ENCODE measurements around the gene ZNF273.
"Not testable (repeated sequence)": the region's sequence is repeated elsewhere in the genome, so short reads cannot be mapped to it uniquely, and the experiment has no call there.

Gene ZNF273

DNA sequence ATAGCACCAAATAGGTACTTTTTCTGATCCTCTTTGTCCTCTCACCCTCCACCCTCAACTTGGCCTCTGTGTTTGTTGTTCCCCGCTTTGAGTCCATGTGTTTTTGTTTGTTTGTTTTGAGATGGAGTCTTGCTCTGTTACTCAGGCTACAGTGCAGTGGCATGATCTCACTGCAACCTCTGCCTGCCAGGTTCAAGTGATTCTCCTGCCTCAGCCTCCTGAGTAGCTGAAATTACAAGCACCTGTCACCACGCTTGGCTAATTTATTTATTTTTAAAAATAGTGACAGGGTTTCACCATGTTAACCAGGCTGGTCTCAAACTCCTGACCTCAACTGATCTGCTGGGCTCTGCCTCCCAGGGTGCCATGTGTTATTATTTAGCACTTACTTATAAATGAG, 5.3 kb downstream of the ZNF273 start:
- no peak overlapping the region for H3K9ac ChIP-seq (ENCODE audit: low read depth, low read length)

DNA sequence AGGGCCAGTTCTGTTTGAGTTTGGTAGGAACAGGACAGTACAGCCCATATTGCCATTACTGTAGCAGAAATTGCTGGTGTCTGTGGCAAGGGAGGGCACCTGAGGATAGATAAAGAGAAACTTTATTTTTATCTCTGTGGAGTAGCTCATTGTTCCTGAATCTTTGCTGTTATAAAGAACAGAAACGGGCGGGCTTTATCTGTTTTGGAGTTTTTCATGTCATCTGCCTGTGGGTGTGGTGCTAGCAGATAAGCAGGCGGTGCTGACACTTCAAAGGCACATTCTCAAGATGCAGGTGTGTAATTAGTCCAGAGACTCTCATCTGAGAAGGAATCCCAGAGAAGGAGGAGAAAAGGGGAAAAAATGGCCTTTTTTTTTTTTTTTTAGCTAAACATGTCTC, 11.5 kb downstream of the ZNF273 start:
- H3K4me3 ChIP-seq (ENCODE audit: low read depth, low read length) = no peak overlapping the region
- H3K27ac ChIP-seq (ENCODE audit: low read depth, low read length) = no peak overlapping the region
- H3K27me3 ChIP-seq (ENCODE audit: control insufficient read depth, insufficient read depth, low read length) = no peaks in the 10 kb centered on the region
- no peaks in the 10 kb centered on the region for H3K4me1 ChIP-seq (ENCODE audit: control insufficient read depth, insufficient read depth, low read length)
- H3K9ac ChIP-seq (ENCODE audit: low read depth, low read length) = no peak overlapping the region
- H3K9me3 ChIP-seq (ENCODE audit: control insufficient read depth, insufficient read depth, low read length) = peaks cover 12% of the 10 kb centered on the region
- H3K36me3 ChIP-seq (ENCODE audit: control insufficient read depth, insufficient read depth, low read length) = peaks cover 31% of the 10 kb centered on the region

More for the DNA sequence above, 5.3 kb downstream of the ZNF273 start:
- Histone ChIP-seq H3K4me1 (ENCODE audit: control insufficient read depth, insufficient read depth, low read length) (peaks cover 31% of the 10 kb centered on the region), H3K27me3 (ENCODE audit: control insufficient read depth, insufficient read depth, low read length) (no peaks in the 10 kb centered on the region), H3K9me3 (ENCODE audit: control insufficient read depth, insufficient read depth, low read length) (peaks cover under 1% of the 10 kb centered on the region; the same call in 1 of the 2 replicates), H3K36me3 (ENCODE audit: control insufficient read depth, insufficient read depth, low read length) (peaks cover 10% of the 10 kb centered on the region; the same call in 1 of the 2 replicates), H3K27ac (ENCODE audit: low read depth, low read length) (no peak overlapping the region), H3K4me3 (ENCODE audit: low read depth, low read length) (no peak overlapping the region)

DNA sequence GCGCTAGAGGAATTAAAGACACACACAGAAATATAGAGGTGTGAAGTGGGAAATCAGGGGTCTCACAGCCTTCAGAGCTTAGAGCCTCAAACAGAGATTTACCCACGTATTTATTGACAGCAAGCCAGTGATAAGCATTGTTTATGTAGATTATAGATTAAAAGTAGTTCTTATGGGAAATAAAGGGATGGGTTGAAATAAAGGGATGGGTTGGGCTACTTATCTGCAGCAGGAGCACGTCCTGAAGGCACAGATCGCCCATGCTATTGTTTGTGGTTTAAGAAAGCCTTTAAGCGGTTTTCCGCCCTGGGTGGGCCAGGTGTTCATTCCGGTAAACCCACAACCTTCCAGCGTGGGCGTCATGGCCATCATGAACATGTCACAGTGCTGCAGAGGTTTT, 12.2 kb downstream of the ZNF273 start:
- not testable (repeated sequence) for H3K4me3 ChIP-seq (ENCODE audit: low read depth, low read length); H3K9ac ChIP-seq (ENCODE audit: low read depth, low read length); H3K4me1 ChIP-seq (ENCODE audit: control insufficient read depth, insufficient read depth, low read length); H3K27ac ChIP-seq (ENCODE audit: low read depth, low read length); H3K27me3 ChIP-seq (ENCODE audit: control insufficient read depth, insufficient read depth, low read length)
- Histone ChIP-seq H3K9me3 (ENCODE audit: control insufficient read depth, insufficient read depth, low read length) (peaks cover 12% of the 10 kb centered on the region), H3K36me3 (ENCODE audit: control insufficient read depth, insufficient read depth, low read length) (peaks cover 39% of the 10 kb centered on the region)

DNA sequence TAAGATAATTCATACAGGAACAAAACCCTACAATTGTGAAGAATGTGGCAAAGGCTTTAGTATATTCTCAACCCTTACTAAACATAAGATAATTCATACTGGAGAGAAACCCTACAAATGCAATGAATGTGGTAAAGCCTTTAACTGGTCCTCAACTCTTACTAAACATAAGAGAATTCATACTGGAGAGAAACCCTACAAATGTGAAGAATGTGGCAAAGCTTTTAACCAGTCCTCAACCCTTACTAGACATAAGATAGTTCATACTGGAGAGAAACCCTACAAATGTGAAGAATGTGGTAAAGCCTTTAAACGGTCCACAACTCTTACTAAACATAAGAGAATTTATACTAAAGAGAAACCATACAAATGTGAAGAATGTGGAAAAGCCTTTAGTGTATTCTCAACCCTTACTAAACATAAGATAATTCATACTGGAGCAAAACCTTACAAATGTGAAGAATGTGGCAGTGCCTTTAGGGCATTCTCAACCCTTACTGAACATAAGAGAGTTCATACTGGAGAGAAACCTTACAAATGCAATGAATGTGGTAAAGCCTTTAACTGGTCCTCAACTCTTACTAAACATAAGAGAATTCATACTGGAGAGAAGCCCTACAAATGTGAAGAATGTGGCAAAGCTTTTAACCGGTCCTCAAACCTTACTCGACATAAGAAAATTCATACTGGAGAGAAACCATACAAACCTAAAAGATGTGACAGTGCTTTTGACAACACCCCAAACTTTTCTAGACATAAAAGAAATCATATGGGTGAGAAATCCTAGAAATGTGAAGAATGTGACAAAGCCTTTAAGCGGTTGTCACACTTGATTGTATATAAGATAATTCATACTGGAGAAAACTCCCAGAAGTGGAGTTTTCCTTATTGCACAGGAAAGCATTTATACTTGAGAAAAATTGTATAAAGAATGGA, 25.4 kb downstream of the ZNF273 start:
- Histone ChIP-seq H3K9me3 (ENCODE audit: control insufficient read depth, insufficient read depth, low read length) (peaks cover 53% of the 10 kb centered on the region), H3K36me3 (ENCODE audit: control insufficient read depth, insufficient read depth, low read length) (peaks cover 59% of the 10 kb centered on the region)
- H3K4me3 ChIP-seq (ENCODE audit: low read depth, low read length); H3K27me3 ChIP-seq (ENCODE audit: control insufficient read depth, insufficient read depth, low read length); H3K27ac ChIP-seq (ENCODE audit: low read depth, low read length); H3K4me1 ChIP-seq (ENCODE audit: control insufficient read depth, insufficient read depth, low read length); H3K9ac ChIP-seq (ENCODE audit: low read depth, low read length): not testable (repeated sequence)

DNA sequence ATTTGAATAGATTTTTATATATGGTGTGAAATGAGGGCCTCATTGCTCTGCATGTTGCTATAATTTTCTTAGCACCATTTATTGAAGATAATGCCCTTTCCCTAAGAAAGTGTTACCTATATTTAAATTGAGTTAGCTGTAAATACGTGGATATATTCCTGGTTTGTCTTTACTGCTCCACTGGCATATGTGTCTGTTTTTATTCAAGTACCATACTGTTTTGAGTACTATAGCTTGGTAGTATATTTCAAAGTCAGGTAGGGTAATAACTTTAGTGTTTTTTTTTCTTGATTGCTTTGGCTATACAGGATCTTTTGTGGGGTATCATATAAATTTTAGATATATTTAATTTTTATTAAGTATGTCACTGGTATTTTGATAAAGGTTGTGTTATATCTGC, 31.4 kb downstream of the ZNF273 start:
- Histone ChIP-seq H3K9me3 (ENCODE audit: control insufficient read depth, insufficient read depth, low read length) (peaks cover 9% of the 10 kb centered on the region), H3K9ac (ENCODE audit: low read depth, low read length) (no peak overlapping the region), H3K4me1 (ENCODE audit: control insufficient read depth, insufficient read depth, low read length) (0 out of 2 replicates have a peak, but pooled peaks cover 4% of the 10 kb centered on the region), H3K36me3 (ENCODE audit: control insufficient read depth, insufficient read depth, low read length) (peaks cover 1% of the 10 kb centered on the region), H3K27me3 (ENCODE audit: control insufficient read depth, insufficient read depth, low read length) (no peaks in the 10 kb centered on the region), H3K27ac (ENCODE audit: low read depth, low read length) (no peak overlapping the region), H3K4me3 (ENCODE audit: low read depth, low read length) (no peak overlapping the region)

DNA sequence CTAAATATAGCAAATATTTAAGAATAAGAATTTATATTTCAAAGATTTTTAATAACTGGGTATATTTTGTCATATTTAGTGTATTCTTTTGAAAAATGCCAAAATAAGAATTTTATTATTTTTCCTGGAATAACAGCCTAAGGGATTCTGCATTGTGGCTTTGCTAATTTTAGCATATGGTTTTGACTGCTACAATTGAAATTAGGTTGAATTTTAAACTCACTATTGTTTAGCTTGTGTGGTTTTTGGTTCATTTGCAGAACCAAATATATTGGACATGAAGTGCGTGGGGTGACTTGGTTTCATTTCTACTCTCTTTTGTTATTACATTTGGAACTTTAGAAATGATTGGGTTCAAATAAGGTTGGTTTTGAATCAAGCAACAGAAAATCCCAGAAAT, 35.5 kb downstream of the ZNF273 start:
- H3K27me3 ChIP-seq (ENCODE audit: control insufficient read depth, insufficient read depth, low read length) = no peaks in the 10 kb centered on the region
- no peaks in the 10 kb centered on the region for H3K36me3 ChIP-seq (ENCODE audit: control insufficient read depth, insufficient read depth, low read length)
- H3K9me3 ChIP-seq (ENCODE audit: control insufficient read depth, insufficient read depth, low read length) = peaks cover 4% of the 10 kb centered on the region; the same call in 1 of the 2 replicates
- no peak overlapping the region for H3K4me3 ChIP-seq (ENCODE audit: low read depth, low read length)
- H3K4me1 ChIP-seq (ENCODE audit: control insufficient read depth, insufficient read depth, low read length) = 0 out of 2 replicates have a peak, but pooled peaks cover 4% of the 10 kb centered on the region
- no peak overlapping the region for H3K27ac ChIP-seq (ENCODE audit: low read depth, low read length)
- no peak overlapping the region for H3K9ac ChIP-seq (ENCODE audit: low read depth, low read length)

DNA sequence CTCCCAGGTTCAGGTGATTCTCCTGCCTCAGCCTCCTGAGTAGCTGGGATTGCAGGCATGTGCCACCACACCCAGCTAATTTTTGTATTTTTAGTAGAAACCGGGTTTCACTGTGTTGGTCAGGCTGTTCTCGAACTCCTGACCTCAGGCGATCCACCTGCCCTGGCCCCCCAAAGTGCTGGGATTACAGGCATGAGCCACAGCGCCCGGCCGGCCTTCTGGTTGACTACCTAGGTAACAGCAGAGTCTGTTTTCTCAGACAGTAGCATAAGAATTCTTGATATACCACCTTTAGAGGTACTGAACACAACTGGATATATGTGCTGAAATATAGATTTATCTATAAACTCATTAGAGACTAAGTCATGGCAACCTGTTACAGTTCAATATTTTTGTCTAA, 36.9 kb downstream of the ZNF273 start:
- H3K36me3 ChIP-seq (ENCODE audit: control insufficient read depth, insufficient read depth, low read length); H3K9me3 ChIP-seq (ENCODE audit: control insufficient read depth, insufficient read depth, low read length); H3K4me1 ChIP-seq (ENCODE audit: control insufficient read depth, insufficient read depth, low read length); H3K4me3 ChIP-seq (ENCODE audit: low read depth, low read length); H3K27me3 ChIP-seq (ENCODE audit: control insufficient read depth, insufficient read depth, low read length); H3K9ac ChIP-seq (ENCODE audit: low read depth, low read length); H3K27ac ChIP-seq (ENCODE audit: low read depth, low read length): not testable (repeated sequence)

DNA sequence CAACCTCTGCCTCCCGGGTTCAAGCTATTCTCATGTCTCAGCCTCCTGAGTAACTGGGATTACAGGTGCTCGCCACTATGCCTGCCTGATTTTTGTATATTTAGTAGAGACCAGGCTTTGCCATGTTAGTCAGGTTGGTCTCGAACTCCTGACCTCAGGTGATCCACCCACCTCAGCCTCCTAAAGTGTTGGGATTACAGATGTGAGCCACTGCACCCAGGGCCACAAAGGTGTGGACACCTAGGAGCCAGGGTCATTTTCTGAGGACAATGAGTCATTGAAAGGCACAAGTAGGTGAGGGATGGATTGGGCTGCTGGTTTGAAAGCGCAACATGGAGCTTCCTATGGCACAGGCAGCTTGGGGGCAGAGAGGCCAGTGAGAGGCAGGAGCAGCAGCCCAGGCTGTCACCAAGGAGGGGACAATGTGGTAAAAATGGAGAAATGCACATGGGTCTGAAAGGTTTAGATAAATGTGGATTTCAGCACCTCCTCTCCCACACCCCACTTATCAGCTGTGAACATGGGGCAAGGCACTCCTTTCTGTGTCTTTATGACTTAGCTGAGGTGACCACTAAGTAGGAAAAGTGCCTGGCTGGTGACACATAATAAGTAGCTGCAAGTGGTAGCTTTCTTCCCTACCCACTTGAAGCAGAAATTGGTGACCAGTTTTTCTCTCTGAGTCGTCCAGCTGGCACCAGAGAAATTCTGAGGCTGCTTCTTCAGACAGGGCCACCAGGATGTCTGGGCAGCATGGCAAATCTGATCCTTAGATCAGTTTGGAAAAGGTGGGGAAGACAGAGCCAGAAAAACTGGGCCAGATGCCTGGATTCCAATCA, 41.8 kb downstream of the ZNF273 start:
- H3K4me1 ChIP-seq (ENCODE audit: control insufficient read depth, insufficient read depth, low read length); H3K4me3 ChIP-seq (ENCODE audit: low read depth, low read length); H3K36me3 ChIP-seq (ENCODE audit: control insufficient read depth, insufficient read depth, low read length); H3K27ac ChIP-seq (ENCODE audit: low read depth, low read length); H3K9me3 ChIP-seq (ENCODE audit: control insufficient read depth, insufficient read depth, low read length); H3K9ac ChIP-seq (ENCODE audit: low read depth, low read length): not testable (repeated sequence)
- H3K27me3 ChIP-seq (ENCODE audit: control insufficient read depth, insufficient read depth, low read length) = peaks cover 31% of the 10 kb centered on the region

DNA sequence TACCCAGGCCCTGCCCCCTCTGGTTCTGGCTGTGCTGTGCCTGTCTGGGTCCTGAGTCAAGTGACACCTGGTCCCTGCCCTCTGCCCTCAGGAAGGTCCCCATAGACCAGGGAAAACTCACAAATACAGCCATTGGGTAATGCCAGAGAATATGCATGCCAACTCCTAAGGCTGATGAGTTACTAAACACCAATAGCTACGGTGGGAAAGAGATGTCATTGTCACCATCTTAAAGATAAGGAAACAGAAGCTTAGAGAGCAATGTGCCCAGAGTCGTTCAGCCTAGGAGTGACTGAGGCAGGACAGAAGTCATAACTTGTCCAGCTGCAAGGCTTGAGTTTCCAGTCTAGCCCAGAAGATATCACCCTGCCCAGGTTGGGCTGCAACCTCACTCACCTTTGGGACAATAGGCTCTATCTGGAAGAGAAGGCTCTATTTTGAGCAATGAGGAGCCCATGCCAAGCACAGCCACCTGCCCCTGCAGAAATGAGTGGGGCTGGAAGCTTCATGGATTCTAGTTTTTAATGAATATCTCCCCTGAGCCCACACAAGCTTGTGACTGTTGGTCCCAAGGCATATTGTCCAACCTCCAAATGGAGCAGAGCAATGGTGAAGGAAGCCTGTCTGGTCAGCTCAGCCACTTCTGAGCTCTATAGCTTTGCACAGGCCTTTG, 42.6 kb downstream of the ZNF273 start:
- Histone ChIP-seq H3K27ac (ENCODE audit: low read depth, low read length) (no peak overlapping the region), H3K27me3 (ENCODE audit: control insufficient read depth, insufficient read depth, low read length) (peaks cover 31% of the 10 kb centered on the region), H3K9me3 (ENCODE audit: control insufficient read depth, insufficient read depth, low read length) (no peaks in the 10 kb centered on the region), H3K36me3 (ENCODE audit: control insufficient read depth, insufficient read depth, low read length) (no peaks in the 10 kb centered on the region), H3K4me1 (ENCODE audit: control insufficient read depth, insufficient read depth, low read length) (peaks cover 4% of the 10 kb centered on the region; the same call in 1 of the 2 replicates), H3K4me3 (ENCODE audit: low read depth, low read length) (no peak overlapping the region), H3K9ac (ENCODE audit: low read depth, low read length) (no peak overlapping the region)

DNA sequence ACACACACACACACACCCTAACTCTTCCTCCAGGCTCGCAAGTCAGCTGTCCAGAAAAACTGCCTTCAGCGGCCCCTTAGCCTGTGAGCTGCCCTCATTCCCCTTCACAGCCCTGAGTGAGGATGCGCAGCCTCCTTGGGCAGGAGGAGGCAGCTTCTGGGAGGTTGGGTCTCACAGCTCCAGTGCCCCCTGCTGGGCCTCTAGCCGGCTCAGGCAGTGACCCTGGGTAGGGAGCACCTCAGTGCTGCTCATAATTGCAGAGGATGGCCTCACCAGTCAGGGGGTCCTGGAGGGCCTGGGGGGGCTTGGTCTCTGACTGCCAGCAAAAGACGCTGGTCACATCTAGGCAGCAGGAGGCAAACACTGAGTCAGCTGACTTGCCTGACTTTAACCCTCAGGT, 43.7 kb downstream of the ZNF273 start:
- no peak overlapping the region for H3K9ac ChIP-seq (ENCODE audit: low read depth, low read length)
- H3K4me1 ChIP-seq (ENCODE audit: control insufficient read depth, insufficient read depth, low read length) = peaks cover 4% of the 10 kb centered on the region; the same call in 1 of the 2 replicates
- peak overlapping the region; percentile 75 for H3K4me3 ChIP-seq (ENCODE audit: low read depth, low read length)
- no peaks in the 10 kb centered on the region for H3K36me3 ChIP-seq (ENCODE audit: control insufficient read depth, insufficient read depth, low read length)
- no peak overlapping the region for H3K27ac ChIP-seq (ENCODE audit: low read depth, low read length)
- peaks cover 31% of the 10 kb centered on the region for H3K27me3 ChIP-seq (ENCODE audit: control insufficient read depth, insufficient read depth, low read length)
- H3K9me3 ChIP-seq (ENCODE audit: control insufficient read depth, insufficient read depth, low read length) = no peaks in the 10 kb centered on the region

Data from HUES48 (cell line).